Measurements from ENCODE around the gene RFLNA. TPM values are rescaled to one million over a fixed set of nuclear protein-coding genes. Genes with fewer than 3 reads are reported as not detected.

RFLNA gene
- total RNA-seq, 1 experiment from 2014 or later: 10.6 TPM

- peaks cover 2% of the 10 kb centered on the region for H3K23me2 ChIP-seq (ENCODE audit: insufficient read length, low read depth, low read length, poor library complexity, severe bottlenecking)
- H2BK5ac ChIP-seq (ENCODE audit: insufficient read length, low read length): no peak overlapping the region
- H4K8ac ChIP-seq (replicated peaks; ENCODE audit: insufficient read length, low read depth, low read length): no peak overlapping the region
- TF ChIP-seq CTCF (conservative IDR thresholded peaks at IDR 0.05): no peak
- H3K4me2 ChIP-seq (ENCODE audit: insufficient read depth, insufficient read length, low read length): no peak overlapping the region
- H4K91ac ChIP-seq (ENCODE audit: insufficient read length, low read depth, low read length): no peak overlapping the region
- no peak overlapping the region for H3K14ac ChIP-seq (ENCODE audit: insufficient read depth, low read length)
- Mint-ChIP-seq H3K27me3 (ENCODE audit: low read depth) (no peaks in the 10 kb centered on the region; the same call in 1 of the 2 replicates), H3K27ac (no peak overlapping the region), H3K4me1 (no peaks in the 10 kb centered on the region), H3K9me3 (no peaks in the 10 kb centered on the region), H3K4me3 (no peak overlapping the region), H3K36me3 (ENCODE audit: insufficient read depth in 1 of 3, low read depth in 3 of 3) (no peaks in the 10 kb centered on the region; a peak in 3 of 7 replicates)
- no peaks in the 10 kb centered on the region for H3K27me3 ChIP-seq (ENCODE audit: insufficient read depth, low read length)
- no peaks in the 10 kb centered on the region for H4K20me1 ChIP-seq (ENCODE audit: control insufficient read depth, insufficient read depth, insufficient read length)
- no peak overlapping the region for H3K9ac ChIP-seq (ENCODE audit: extremely low read depth, insufficient read length, low read length)
- H2BK15ac ChIP-seq (ENCODE audit: low read depth, low read length): no peak overlapping the region
- H2BK120ac ChIP-seq (ENCODE audit: low read depth, low read length, poor library complexity, severe bottlenecking): no peak overlapping the region
- no peak overlapping the region for H2AK5ac ChIP-seq (ENCODE audit: insufficient read length, low read length)
- H3K79me1 ChIP-seq (ENCODE audit: insufficient read depth, low read depth, low read length, poor library complexity, severe bottlenecking): no peaks in the 10 kb centered on the region
- no peak for DNase-seq
- no peak overlapping the region for H2BK20ac ChIP-seq (ENCODE audit: low read depth, low read length, poor library complexity, severe bottlenecking)
- no peaks in the 10 kb centered on the region; the same call in 1 of the 2 replicates for H3K4me1 ChIP-seq (ENCODE audit: insufficient read depth, low read length)
- no peak overlapping the region for H4K5ac ChIP-seq (ENCODE audit: insufficient read length, low read depth, low read length)
- H3K23ac ChIP-seq (ENCODE audit: insufficient read length, low read depth, low read length): no peak overlapping the region
- H3K27ac ChIP-seq (ENCODE audit: insufficient read length, low read depth, low read length): no peak overlapping the region
- no peak overlapping the region for H3K18ac ChIP-seq (ENCODE audit: insufficient read length, low read depth, low read length)
- no peak overlapping the region for H3K56ac ChIP-seq (ENCODE audit: insufficient read length, low read depth, low read length)
- H2BK12ac ChIP-seq (ENCODE audit: insufficient read length, low read depth, low read length): no peak overlapping the region
- no peak overlapping the region for H2AFZ ChIP-seq (ENCODE audit: low read length)
- no peaks in the 10 kb centered on the region for H3K9me3 ChIP-seq (ENCODE audit: control insufficient read depth, low read depth, low read length)
- H3T11ph ChIP-seq (ENCODE audit: low read length): no peak overlapping the region
- no CpG with 5 or more reads among the region's 24 CpGs for WGBS (ENCODE audit: extremely low coverage, insufficient read length, low lambda C conversion rate)
- no peaks in the 10 kb centered on the region for H3K79me2 ChIP-seq (ENCODE audit: insufficient read depth, low read length)
- H3K4ac ChIP-seq (ENCODE audit: low read depth, low read length): no peak overlapping the region
Measured at GRCh38 chr12:124305776-124306685, 11.1 kb downstream of the RFLNA start.
